Measurements from ENCODE around the gene TMPRSS9. TPM values are rescaled to one million over a fixed set of nuclear protein-coding genes. Genes with fewer than 3 reads are reported as not detected.

TMPRSS9 gene
- polyA plus RNA-seq, 3 donors: 0.12 to 0.30 TPM; not detected in 1

DNA sequence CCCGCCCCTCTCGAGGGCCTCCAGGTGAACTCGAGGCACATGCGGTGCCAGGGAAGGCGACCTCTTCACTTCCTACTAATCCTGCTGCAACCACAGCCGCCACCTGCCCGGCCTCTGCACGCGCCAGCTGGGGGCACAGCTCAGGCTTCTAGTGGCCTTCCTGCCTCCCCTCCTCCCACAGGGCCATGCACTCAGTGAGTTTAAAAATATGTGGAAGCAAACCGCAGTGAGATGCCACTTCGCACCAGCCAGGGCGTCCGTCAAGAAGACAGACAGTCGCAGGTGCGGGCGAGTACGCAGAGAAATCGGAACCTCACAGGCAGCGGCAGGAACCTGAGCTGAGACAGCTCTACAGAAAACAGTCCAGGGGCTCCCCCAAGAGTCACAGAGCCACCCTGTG, 86.3 kb downstream of the TMPRSS9 start:
- peaks cover 85% of the 10 kb centered on the region for H3K79me2 ChIP-seq (ENCODE audit: insufficient read depth, low read length)
- no peak overlapping the region for H3K4me3 ChIP-seq (replicated peaks in 1 of 3; ENCODE audit: low read depth in 2 of 3, low read length in 3 of 3)
- no peak overlapping the region for H3K4me3 Mint-ChIP-seq

GRCh38 chr19:2449019-2449418, 89.0 kb downstream of the TMPRSS9 start:
- no peaks in the 10 kb centered on the region for H3K9me3 ChIP-seq (replicated peaks in 1 of 2; ENCODE audit: control insufficient read depth in 1 of 2, insufficient read depth in 1 of 2, low read length in 2 of 2)
- TF ChIP-seq, protein P1, sequence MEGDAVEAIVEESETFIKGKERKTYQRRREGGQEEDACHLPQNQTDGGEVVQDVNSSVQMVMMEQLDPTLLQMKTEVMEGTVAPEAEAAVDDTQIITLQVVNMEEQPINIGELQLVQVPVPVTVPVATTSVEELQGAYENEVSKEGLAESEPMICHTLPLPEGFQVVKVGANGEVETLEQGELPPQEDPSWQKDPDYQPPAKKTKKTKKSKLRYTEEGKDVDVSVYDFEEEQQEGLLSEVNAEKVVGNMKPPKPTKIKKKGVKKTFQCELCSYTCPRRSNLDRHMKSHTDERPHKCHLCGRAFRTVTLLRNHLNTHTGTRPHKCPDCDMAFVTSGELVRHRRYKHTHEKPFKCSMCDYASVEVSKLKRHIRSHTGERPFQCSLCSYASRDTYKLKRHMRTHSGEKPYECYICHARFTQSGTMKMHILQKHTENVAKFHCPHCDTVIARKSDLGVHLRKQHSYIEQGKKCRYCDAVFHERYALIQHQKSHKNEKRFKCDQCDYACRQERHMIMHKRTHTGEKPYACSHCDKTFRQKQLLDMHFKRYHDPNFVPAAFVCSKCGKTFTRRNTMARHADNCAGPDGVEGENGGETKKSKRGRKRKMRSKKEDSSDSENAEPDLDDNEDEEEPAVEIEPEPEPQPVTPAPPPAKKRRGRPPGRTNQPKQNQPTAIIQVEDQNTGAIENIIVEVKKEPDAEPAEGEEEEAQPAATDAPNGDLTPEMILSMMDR (IDR thresholded peaks at IDR 0.05): no peak

More for the DNA sequence above, 86.3 kb downstream of the TMPRSS9 start:
- no peaks in the 10 kb centered on the region for H3K9me3 ChIP-seq (replicated peaks in 1 of 2; ENCODE audit: control insufficient read depth in 1 of 2, insufficient read depth in 1 of 2, low read length in 2 of 2)
- peak overlapping the region; percentile 19 for H3K9ac ChIP-seq (ENCODE audit: insufficient read depth, low read length, poor library complexity, severe bottlenecking)
- H3K4me2 ChIP-seq (replicated peaks; ENCODE audit: extremely low read depth, low read length, poor library complexity, severe bottlenecking): no peak overlapping the region
- no peaks in the 10 kb centered on the region for H4K20me1 ChIP-seq (ENCODE audit: insufficient read depth, low read length)
- no peaks in the 10 kb centered on the region for H3K27me3 ChIP-seq (ENCODE audit: control insufficient read depth in 2 of 2, insufficient read depth in 2 of 2, low read length in 2 of 2)
- peak overlapping the region in 3 of 7 donors; percentile 6 to 70 (median 28) for H3K27ac Mint-ChIP-seq
- peaks cover 29 to 60% of the 10 kb centered on the region in 2 donors for H3K36me3 Mint-ChIP-seq
- DNase-seq: no peak
- H2AFZ ChIP-seq (ENCODE audit: insufficient read depth, low read depth, low read length, poor library complexity, severe bottlenecking): no peak overlapping the region
- H3K36me3 ChIP-seq (replicated peaks in 1 of 2; ENCODE audit: control insufficient read depth in 1 of 2, insufficient read depth in 2 of 2, low read length in 2 of 2): peaks cover 28 to 34% of the 10 kb centered on the region in 2 donors
- TF ChIP-seq, protein P1 (IDR thresholded peaks at IDR 0.05): no peak
- H3K4me1 ChIP-seq (ENCODE audit: control insufficient read depth in 1 of 2, insufficient read depth in 2 of 2, low read length in 2 of 2): no peaks in the 10 kb centered on the region
- peaks cover 0 to 2% (median 0%) of the 10 kb centered on the region in 3 donors for H3K27me3 Mint-ChIP-seq (ENCODE audit: low read depth in 3 of 3)
- intact Hi-C loops (cut with micrococcal nuclease): no loop called here
- no peaks in the 10 kb centered on the region for H3K9me3 Mint-ChIP-seq
- no peak overlapping the region for H3K27ac ChIP-seq (ENCODE audit: low read depth in 1 of 2, low read length in 2 of 2)
- H3K4me1 Mint-ChIP-seq: peaks cover 9% of the 10 kb centered on the region
- WGBS (ENCODE audit: insufficient coverage): 2% methylated on average over 15 of the region's 19 CpGs

More at GRCh38 chr19:2449019-2449418, 89.0 kb downstream of the TMPRSS9 start:
- Mint-ChIP-seq H3K9me3 (no peaks in the 10 kb centered on the region), H3K4me1 (peaks cover 9% of the 10 kb centered on the region), H3K27me3 (ENCODE audit: low read depth in 3 of 3) (no peaks in the 10 kb centered on the region), H3K36me3 (peaks cover 16 to 50% of the 10 kb centered on the region in 2 donors), H3K27ac (no peak overlapping the region), H3K4me3 (no peak overlapping the region)
- no peak for DNase-seq
- Histone ChIP-seq H3K36me3 (replicated peaks in 1 of 2; ENCODE audit: control insufficient read depth in 1 of 2, insufficient read depth in 2 of 2, low read length in 2 of 2) (peaks cover 9 to 11% of the 10 kb centered on the region in 2 donors), H3K27ac (ENCODE audit: low read depth in 1 of 2, low read length in 2 of 2) (no peak overlapping the region), H3K4me1 (ENCODE audit: control insufficient read depth in 1 of 2, insufficient read depth in 2 of 2, low read length in 2 of 2) (no peaks in the 10 kb centered on the region), H3K9ac (ENCODE audit: insufficient read depth, low read length, poor library complexity, severe bottlenecking) (no peak overlapping the region), H3K4me3 (replicated peaks in 1 of 3; ENCODE audit: low read depth in 2 of 3, low read length in 3 of 3) (no peak overlapping the region), H3K27me3 (ENCODE audit: control insufficient read depth in 2 of 2, insufficient read depth in 2 of 2, low read length in 2 of 2) (no peaks in the 10 kb centered on the region), H2AFZ (ENCODE audit: insufficient read depth, low read depth, low read length, poor library complexity, severe bottlenecking) (no peak overlapping the region), H4K20me1 (ENCODE audit: insufficient read depth, low read length) (no peaks in the 10 kb centered on the region), H3K4me2 (replicated peaks; ENCODE audit: extremely low read depth, low read length, poor library complexity, severe bottlenecking) (no peak overlapping the region), H3K79me2 (ENCODE audit: insufficient read depth, low read length) (peaks cover 89% of the 10 kb centered on the region)
- intact Hi-C loops (cut with micrococcal nuclease): no loop called here
- WGBS (ENCODE audit: insufficient coverage): no CpG with 5 or more reads among the region's 11 CpGs
